ENCODE results near the gene ERG28. TPM values are rescaled to one million over a fixed set of nuclear protein-coding genes. Genes with fewer than 3 reads are reported as not detected.

The ERG28 gene
- 1 to 10 TPM; 8.6 to 8.8 TPM for total RNA-seq

- intact Hi-C loops (cut with DNase I): no loop called here
- Histone ChIP-seq H3K36me3 (replicated peaks in 1 of 2; ENCODE audit: insufficient read depth in 1 of 2, low read depth in 2 of 2) (no peaks in the 10 kb centered on the region), H3K9me3 (no peaks in the 10 kb centered on the region), H3K27ac (peak within 1 kb of the TSS; percentile 74 to 92 (median 82)), H3K4me3 (peak within 1 kb of the TSS; percentile 83 to 88), H3K27me3 (no peaks in the 10 kb centered on the region), H3K4me1 (peaks cover 23% of the 10 kb centered on the region)
- TF ChIP-seq POLR2A (IDR thresholded peaks at IDR 0.05) (peak; percentile 54 to 91 (median 88)), CTCF (IDR thresholded peaks at IDR 0.05) (no peak)
- ATAC-seq (peak; percentile 97), DNase-seq (peak; percentile 98 to 99 (median 98))
- WGBS, 2 donors: 0% methylated on average over 36 to 60 of the region's 60 CpGs
Observed at GRCh38 chr14:75660630-75661498, at the start of gene ERG28, which contains the start of gene TTLL5. Gene ERG28 (minus strand): TSS chr14:75660876. CDS start chr14:75657502, 3,374 bp downstream. Gene TTLL5 (plus strand): TSS chr14:75661246. CDS start chr14:75663150, 1,904 bp downstream.

- Histone ChIP-seq H3K4me3 (no peak overlapping the region), H3K4me1 (peaks cover 23% of the 10 kb centered on the region), H3K27ac (no peak overlapping the region), H3K36me3 (replicated peaks in 1 of 2; ENCODE audit: insufficient read depth in 1 of 2, low read depth in 2 of 2) (no peaks in the 10 kb centered on the region), H3K27me3 (no peaks in the 10 kb centered on the region), H3K9me3 (no peaks in the 10 kb centered on the region)
- intact Hi-C loops (cut with DNase I): no loop called here
- no peak for TF ChIP-seq POLR2A (IDR thresholded peaks at IDR 0.05)
- peak; percentile 40 to 88 (median 80) for TF ChIP-seq CTCF (IDR thresholded peaks at IDR 0.05)
- WGBS, 2 donors: 50 to 53% methylated on average over 10 of the region's 10 CpGs
- ATAC-seq: peak; percentile 53
- peak; percentile 83 to 91 (median 87) for DNase-seq
Observed at GRCh38 chr14:75709207-75709812, 48.6 kb upstream of the ERG28 start.

- Histone ChIP-seq H3K36me3 (replicated peaks in 1 of 2; ENCODE audit: insufficient read depth in 1 of 2, low read depth in 2 of 2) (peaks cover 0 to 4% of the 10 kb centered on the region in 2 donors), H3K4me1 (peaks cover 10% of the 10 kb centered on the region), H3K9me3 (no peaks in the 10 kb centered on the region), H3K4me3 (no peak overlapping the region), H3K27me3 (no peaks in the 10 kb centered on the region), H3K27ac (no peak overlapping the region)
- DNase-seq (no peak), ATAC-seq (no peak)
- 91 to 95% methylated on average over 3 of the region's 3 CpGs for WGBS, 2 donors
- intact Hi-C loops (cut with DNase I): no loop called here
- TF ChIP-seq CTCF (IDR thresholded peaks at IDR 0.05): no peak
- TF ChIP-seq POLR2A (IDR thresholded peaks at IDR 0.05): no peak
Observed at GRCh38 chr14:75705014-75705413, 44.3 kb upstream of the ERG28 start.

GRCh38 chr14:75703467-75703866 lies 42.8 kb upstream of the ERG28 start:
- Histone ChIP-seq H3K36me3 (replicated peaks in 1 of 2; ENCODE audit: insufficient read depth in 1 of 2, low read depth in 2 of 2) (peaks cover 0 to 4% of the 10 kb centered on the region in 2 donors), H3K27me3 (no peaks in the 10 kb centered on the region), H3K27ac (peak overlapping the region in 2 of 4 donors; percentile 64 to 69), H3K9me3 (no peaks in the 10 kb centered on the region), H3K4me1 (peaks cover 10% of the 10 kb centered on the region), H3K4me3 (no peak overlapping the region)
- 60 to 62% methylated on average over 1 of the region's 1 CpG for WGBS, 2 donors
- DNase-seq (no peak), ATAC-seq (no peak)
- TF ChIP-seq CTCF (IDR thresholded peaks at IDR 0.05): no peak
- TF ChIP-seq POLR2A (IDR thresholded peaks at IDR 0.05): no peak
- intact Hi-C loops (cut with DNase I): loop anchor here (5.0 kb wide), 1 partner anchor 264 kb away; no protein-coding TSS in a partner anchor

Data from body of pancreas (tissue), 4 donors.